Heart right ventricle (tissue), 16 donors: ENCODE measurements around the gene SOX11. TPM values are rescaled to one million over a fixed set of nuclear protein-coding genes. Genes with fewer than 3 reads are reported as not detected.

Experiments used
- ATAC-seq, 8 donors: fragments of 200-7000 bp; cut with Tn5 transposase; one replicate each; pipeline ENCODE4 v1.9.1; 2020; ENCODE audit warnings: mild to moderate bottlenecking in 8 of 8, moderate library complexity in 8 of 8, moderate number of reproducible peaks in 1 of 8
- DNase-seq, 2 donors: peaks; one replicate each; pipeline ENCODE4 v3.0.0-alpha.2; 2020
- H3K27ac ChIP-seq, 10 donors: fragments of 200-600 bp; sonication (generic) in 2 of 10; one replicate each; pipeline versions ENCODE4 v1.5.0 to v1.8.0; 2020 to 2022; ENCODE audit warnings: mild to moderate bottlenecking in 3 of 10
- H3K27me3 ChIP-seq, 7 donors: fragments of 200-600 bp; one replicate each; pipeline ENCODE4 v1.8.0; 2021 to 2022; ENCODE audit warnings: mild to moderate bottlenecking in 2 of 7
- H3K36me3 ChIP-seq, 9 donors: fragments of 200-600 bp; sonication (generic) in 1 of 9; one replicate each; pipeline versions ENCODE4 v1.5.0 to v1.8.0; 2020 to 2022; ENCODE audit warnings: mild to moderate bottlenecking in 2 of 9
- H3K4me1 ChIP-seq, 9 donors: fragments of 200-600 bp; sonication (generic) in 1 of 9; one replicate each; pipeline versions ENCODE4 v1.5.0 to v1.8.0; 2020 to 2022; ENCODE audit warnings: mild to moderate bottlenecking in 4 of 9
- H3K4me3 ChIP-seq, 10 donors: fragments of 200-600 bp; sonication (generic) in 2 of 10; one replicate each; pipeline versions ENCODE4 v1.5.0 to v1.8.0; 2020 to 2022; ENCODE audit warnings: mild to moderate bottlenecking in 7 of 10, moderate library complexity in 2 of 10
- H3K9me3 ChIP-seq, 11 donors: fragments of 200-600 bp in 10 of 11; sonication (generic) in 2 of 11; one replicate each; pipeline versions ENCODE4 v1.5.0 to v1.8.0; 2013 to 2022; ENCODE audit warnings: mild to moderate bottlenecking in 2 of 11, control low read depth in 1 of 11, moderate library complexity in 1 of 11
- WGBS, 2 donors: extraction: QIAGEN DNeasy Blood & Tissue Kit; methylation state at CpG; one replicate each; pipeline ENCODE4 v1.1.7; 2013; ENCODE audit warnings: inconsistent platforms in 1 of 2; 5-methylcytosine and 5-hydroxymethylcytosine counted together
- intact Hi-C, 10 donors: fragments of 100-400 bp; cut with DNase I; formaldehyde crosslinking; loops; one replicate each; pipeline versions ENCODE4 v1.11.1 to v1.14.2; 2022
- polyA plus RNA-seq, 2 donors: library from polyadenylated mRNA; stranded (reverse); fragments of 200-250 nt; gene quantifications; one replicate each; pipeline ENCODE4 v1.2.3, GENCODE V29; 2013
- total RNA-seq, 10 donors: library from RNA; stranded (reverse); fragmentation: NEBNext Ultra II Directional in 3 of 10; extraction: Animal tissue kit (Norgen Biotek cat#: 25700) in 3 of 10; gene quantifications; one replicate each; pipeline versions ENCODE4 v1.2.1 to v1.2.4, GENCODE V29; 2021 to 2023
- TF ChIP-seq, protein P1 (sequence below), 9 donors: fragments of 200-600 bp; sonication (generic) in 2 of 9; IDR thresholded peaks; one replicate each; pipeline versions ENCODE4 v1.5.0 to v1.8.0; 2021 to 2022; ENCODE audit warnings: antibody characterized with exemption in 9 of 9, mild to moderate bottlenecking in 5 of 9, moderate library complexity in 1 of 9
- donor health status: Arrhythmogenic right ventricular cardiomyopathy.
- donor health status: ischemic (EF 13 %, LVEDD 7.1; RV severe dilation, severe dysfunction).
- donor health status: healthy with polysubstance abuse.
- donor health status: DM: no; HTN: yes; CAD: no.
- donor health status: DM: no; HTN: no; CAD: no.
- donor health status: ischemic (EF 25% LVEDD 6.9; RV normal size, moderate dysfunction).
- donor health status: ischemic (EF 25% LVEDD 5.7; RV mildly dilated, moderate dysfunction).
- donor health status: healthy.
- donor health status: DM: yes; HTN: yes; CAD: no.
- donor health status: Ischemic cardiomyopathy.
- donor health status: ischemic (EF 35%, LVEDD 5.7; RV mildly dilated, moderate dysfunction).
- donor health status: nonischemic (EF 11% LVEDD 7.7; RV severe dilation, severe dysfunction).
- donor health status: DM: yes; HTN: yes; CAD: no.
- donor health status: PGD.
- donor health status: ischemic (EF 29% LVEDD 5.4; RV normal size, mild dysfunction).
- donor health status: nonischemic (EF 23%, LVEDD 6.1; RV moderate dilation, normal function).

The SOX11 gene
- total and polyA plus RNA-seq, 12 donors = 0.25 to 5.8 (median 1.3) TPM

DNA sequence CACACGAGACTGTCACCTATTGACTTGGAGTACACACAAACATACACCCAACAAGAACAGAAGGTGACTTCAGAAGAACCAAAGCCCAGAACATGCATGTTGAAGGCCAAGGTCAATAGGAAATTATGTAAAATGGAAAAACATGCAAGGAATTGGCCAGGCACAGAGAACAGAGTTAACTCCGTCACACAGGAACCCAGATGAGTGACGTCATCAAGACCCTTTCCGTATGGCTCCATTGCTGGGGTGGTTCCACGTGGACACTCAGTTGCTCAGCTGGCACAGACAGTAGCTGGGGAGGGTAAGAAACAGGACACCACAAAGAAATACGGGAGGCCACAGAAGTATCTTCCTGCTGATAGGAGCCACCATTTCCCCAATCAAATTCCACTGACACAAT is 18.4 kb downstream of the SOX11 start:
- no peaks in the 10 kb centered on the region for H3K9me3 ChIP-seq
- TF ChIP-seq, protein P1, sequence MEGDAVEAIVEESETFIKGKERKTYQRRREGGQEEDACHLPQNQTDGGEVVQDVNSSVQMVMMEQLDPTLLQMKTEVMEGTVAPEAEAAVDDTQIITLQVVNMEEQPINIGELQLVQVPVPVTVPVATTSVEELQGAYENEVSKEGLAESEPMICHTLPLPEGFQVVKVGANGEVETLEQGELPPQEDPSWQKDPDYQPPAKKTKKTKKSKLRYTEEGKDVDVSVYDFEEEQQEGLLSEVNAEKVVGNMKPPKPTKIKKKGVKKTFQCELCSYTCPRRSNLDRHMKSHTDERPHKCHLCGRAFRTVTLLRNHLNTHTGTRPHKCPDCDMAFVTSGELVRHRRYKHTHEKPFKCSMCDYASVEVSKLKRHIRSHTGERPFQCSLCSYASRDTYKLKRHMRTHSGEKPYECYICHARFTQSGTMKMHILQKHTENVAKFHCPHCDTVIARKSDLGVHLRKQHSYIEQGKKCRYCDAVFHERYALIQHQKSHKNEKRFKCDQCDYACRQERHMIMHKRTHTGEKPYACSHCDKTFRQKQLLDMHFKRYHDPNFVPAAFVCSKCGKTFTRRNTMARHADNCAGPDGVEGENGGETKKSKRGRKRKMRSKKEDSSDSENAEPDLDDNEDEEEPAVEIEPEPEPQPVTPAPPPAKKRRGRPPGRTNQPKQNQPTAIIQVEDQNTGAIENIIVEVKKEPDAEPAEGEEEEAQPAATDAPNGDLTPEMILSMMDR (IDR thresholded peaks at IDR 0.05) = no peak
- H3K4me1 ChIP-seq = no peaks in the 10 kb centered on the region
- H3K27ac ChIP-seq = no peak overlapping the region
- 58 to 75% methylated on average over 6 of the region's 6 CpGs for WGBS, 2 donors
- H3K27me3 ChIP-seq = peaks cover 0 to 15% (median 0%) of the 10 kb centered on the region in 7 donors
- no peak for ATAC-seq
- H3K4me3 ChIP-seq = no peak overlapping the region
- intact Hi-C loops = no loop called here
- H3K36me3 ChIP-seq = no peaks in the 10 kb centered on the region
- DNase-seq = no peak

DNA sequence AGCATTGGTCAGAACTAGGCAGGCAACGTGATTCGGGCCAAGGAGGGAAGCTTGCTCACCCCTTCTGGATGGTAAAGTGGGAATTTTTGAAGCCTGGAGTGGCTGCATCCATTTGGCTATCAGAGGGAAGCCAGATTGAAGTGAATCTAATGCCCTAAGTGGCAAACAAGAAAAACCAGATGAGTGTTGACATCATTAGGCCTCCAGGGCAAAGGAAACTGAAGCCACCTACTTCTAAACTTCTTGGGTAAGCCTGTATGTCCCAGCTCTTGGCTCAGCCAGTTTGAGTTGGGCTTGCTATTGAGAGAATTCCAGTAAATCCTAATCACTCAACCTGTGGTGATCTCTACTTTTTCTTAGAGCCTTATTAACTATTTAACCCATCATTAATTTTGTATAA is 20.9 kb downstream of the SOX11 start:
- H3K4me1 ChIP-seq = no peaks in the 10 kb centered on the region
- no peaks in the 10 kb centered on the region for H3K36me3 ChIP-seq
- TF ChIP-seq, protein P1 (IDR thresholded peaks at IDR 0.05) = no peak
- H3K4me3 ChIP-seq = no peak overlapping the region
- intact Hi-C loops = no loop called here
- no peaks in the 10 kb centered on the region for H3K9me3 ChIP-seq
- H3K27me3 ChIP-seq = peaks cover 0 to 26% (median 9%) of the 10 kb centered on the region in 7 donors
- H3K27ac ChIP-seq = no peak overlapping the region
- DNase-seq (no peak), ATAC-seq (no peak)
- 69 to 90% methylated on average over 2 of the region's 2 CpGs for WGBS, 2 donors

DNA sequence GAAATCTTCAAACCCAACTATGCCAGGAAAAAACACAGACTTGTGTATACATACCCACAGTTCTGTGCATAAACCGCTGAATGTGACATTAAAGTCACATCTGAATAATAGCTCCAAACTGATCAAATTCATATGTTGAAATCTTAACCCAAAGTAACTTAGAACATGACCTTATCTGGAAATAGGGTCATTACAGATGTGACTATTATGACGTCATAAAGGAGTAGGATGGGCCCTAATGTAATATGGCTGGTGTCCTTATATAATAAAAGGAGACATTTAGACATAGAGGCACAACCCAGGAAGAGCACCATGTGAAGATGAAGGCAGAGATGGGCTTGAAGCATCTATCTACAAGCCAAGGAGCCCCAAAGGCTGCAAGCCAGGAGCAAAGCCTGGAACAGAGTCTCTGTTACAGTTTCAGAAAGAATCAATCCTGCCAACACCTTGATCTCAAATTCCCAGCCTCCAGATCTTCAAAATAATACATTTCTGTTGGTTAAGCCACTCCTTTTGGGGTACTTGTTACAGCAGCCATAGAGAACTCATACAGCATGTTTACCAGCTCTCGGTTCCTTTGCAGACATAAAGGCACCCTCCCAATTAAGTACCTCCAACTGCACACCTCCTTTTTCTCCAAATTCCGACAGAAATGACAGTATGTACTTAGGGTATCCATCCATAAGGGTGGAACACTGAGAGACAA is 27.6 kb downstream of the SOX11 start:
- H3K27ac ChIP-seq = no peak overlapping the region
- H3K27me3 ChIP-seq = peaks cover 0 to 28% (median 6%) of the 10 kb centered on the region in 7 donors
- no peak overlapping the region for H3K4me3 ChIP-seq
- intact Hi-C loops = no loop called here
- no peak for DNase-seq
- H3K36me3 ChIP-seq = no peaks in the 10 kb centered on the region
- no peak for ATAC-seq
- peaks cover 0 to 7% (median 0%) of the 10 kb centered on the region in 11 donors for H3K9me3 ChIP-seq
- H3K4me1 ChIP-seq = no peaks in the 10 kb centered on the region
- WGBS, 2 donors = 86 to 89% methylated on average over 4 of the region's 4 CpGs
- TF ChIP-seq, protein P1 (IDR thresholded peaks at IDR 0.05) = no peak

GRCh38 chr2:5720426-5720825 is 28.2 kb downstream of the SOX11 start:
- Histone ChIP-seq H3K27me3 (peaks cover 0 to 28% (median 6%) of the 10 kb centered on the region in 7 donors), H3K4me3 (no peak overlapping the region), H3K4me1 (no peaks in the 10 kb centered on the region), H3K9me3 (peaks cover 0 to 7% (median 0%) of the 10 kb centered on the region in 11 donors), H3K27ac (no peak overlapping the region), H3K36me3 (no peaks in the 10 kb centered on the region)
- intact Hi-C loops = no loop called here
- WGBS, 2 donors = 56 to 66% methylated on average over 7 of the region's 7 CpGs
- ATAC-seq = no peak
- TF ChIP-seq, protein P1 (IDR thresholded peaks at IDR 0.05) = no peak
- DNase-seq = no peak
